Measurements from ENCODE around the gene KRTAP12-3. TPM values are rescaled to one million over a fixed set of nuclear protein-coding genes. Genes with fewer than 3 reads are reported as not detected.

Gene KRTAP12-3
- total RNA-seq, 4 donors from 2014 or later: not detected

- no peak for TF ChIP-seq CTCF (IDR thresholded peaks at IDR 0.05)
- TF ChIP-seq POLR2A (IDR thresholded peaks at IDR 0.05): no peak
- Histone ChIP-seq H3K27ac (no peak overlapping the region), H3K4me3 (no peak overlapping the region), H3K4me1 (no peaks in the 10 kb centered on the region), H3K27me3 (no peaks in the 10 kb centered on the region), H3K36me3 (no peaks in the 10 kb centered on the region), H3K9me3 (peaks cover 0 to 5% (median under 1%) of the 10 kb centered on the region in 4 donors)
- no peak for DNase-seq
These were observed 40.3 kb downstream of the KRTAP12-3 start for GRCh38 chr21:44697811-44698734.

DNA sequence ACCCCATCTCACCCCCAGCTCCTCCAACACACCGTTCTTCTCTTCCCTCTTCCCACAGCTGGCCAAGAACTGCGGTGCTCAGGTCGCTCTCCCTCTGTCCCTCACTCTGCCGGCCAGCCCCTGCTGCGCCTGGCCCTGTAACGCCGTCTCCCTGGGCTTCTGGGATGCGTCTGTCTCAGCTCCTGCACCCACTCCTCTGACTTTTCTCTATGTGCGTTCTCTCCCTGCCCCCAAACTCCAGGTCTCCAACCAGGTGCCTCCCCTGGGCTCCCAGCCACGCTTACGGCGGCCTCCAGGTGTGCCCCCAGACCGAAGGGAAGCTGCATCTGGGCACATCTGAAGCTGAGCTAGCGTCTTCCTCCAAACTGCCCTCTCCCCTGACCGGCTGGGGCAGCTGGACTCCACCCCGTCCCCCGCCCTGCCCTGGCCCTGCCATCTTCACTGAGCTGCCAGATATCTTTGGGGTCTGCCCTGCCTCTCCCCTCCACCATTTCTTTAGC lies 41.8 kb downstream of the KRTAP12-3 start:
- Histone ChIP-seq H3K27me3 (no peaks in the 10 kb centered on the region), H3K9me3 (no peaks in the 10 kb centered on the region), H3K4me3 (no peak overlapping the region), H3K36me3 (no peaks in the 10 kb centered on the region), H3K4me1 (no peaks in the 10 kb centered on the region), H3K27ac (no peak overlapping the region)
- TF ChIP-seq CTCF (IDR thresholded peaks at IDR 0.05): no peak
- TF ChIP-seq POLR2A (IDR thresholded peaks at IDR 0.05): no peak
- no peak for DNase-seq

- no peak overlapping the region for H3K27ac ChIP-seq
- no peaks in the 10 kb centered on the region for H3K9me3 ChIP-seq
- H3K27me3 ChIP-seq: no peaks in the 10 kb centered on the region
- TF ChIP-seq POLR2A (IDR thresholded peaks at IDR 0.05): no peak
- no peaks in the 10 kb centered on the region for H3K4me1 ChIP-seq
- DNase-seq: no peak
- no peak overlapping the region for H3K4me3 ChIP-seq
- H3K36me3 ChIP-seq: no peaks in the 10 kb centered on the region
These were observed 42.6 kb downstream of the KRTAP12-3 start for GRCh38 chr21:44700101-44701022.

- Histone ChIP-seq H3K9me3 (peaks cover 0 to 1% (median under 1%) of the 10 kb centered on the region in 4 donors), H3K4me1 (no peaks in the 10 kb centered on the region), H3K4me3 (no peak overlapping the region), H3K36me3 (no peaks in the 10 kb centered on the region), H3K27me3 (no peaks in the 10 kb centered on the region), H3K27ac (no peak overlapping the region)
- DNase-seq: no peak
- TF ChIP-seq CTCF (IDR thresholded peaks at IDR 0.05): no peak
- no peak for TF ChIP-seq POLR2A (IDR thresholded peaks at IDR 0.05)
These were observed 43.3 kb downstream of the KRTAP12-3 start for GRCh38 chr21:44701023-44701400.

- Histone ChIP-seq H3K27ac (no peak overlapping the region), H3K4me3 (no peak overlapping the region), H3K27me3 (no peaks in the 10 kb centered on the region), H3K4me1 (no peaks in the 10 kb centered on the region), H3K36me3 (no peaks in the 10 kb centered on the region), H3K9me3 (peaks cover 0 to 6% (median 2%) of the 10 kb centered on the region in 4 donors)
- no peak for DNase-seq
- TF ChIP-seq CTCF (IDR thresholded peaks at IDR 0.05) (no peak), POLR2A (IDR thresholded peaks at IDR 0.05) (no peak)
These were observed 43.8 kb downstream of the KRTAP12-3 start for GRCh38 chr21:44701541-44701940.
